Colon (tissue), 2 donors: Measurements from ENCODE around the gene RSPH1.
A peak's percentile ranks its signal among the peaks of the same experiment; 100 is the strongest.
"Not testable (repeated sequence)": the region's sequence is repeated elsewhere in the genome, so short reads cannot be mapped to it uniquely, and the experiment has no call there.

Experiments used
- FAIRE-seq: peaks from 2 replicates; lab custom pipeline; 2012; peaks lifted over from hg19 to GRCh38; lab: Jason Lieb, UNC
- donor health status: control.
- donor health status: control.

Gene RSPH1

GRCh38 chr21:42486072-42486471 is 10.0 kb downstream of the RSPH1 start:
- no peak for FAIRE-seq

- no peak for FAIRE-seq
Observed at GRCh38 chr21:42484966-42485365, 11.1 kb downstream of the RSPH1 start.

- FAIRE-seq, result no peak
Observed at GRCh38 chr21:42481169-42481568, 14.9 kb downstream of the RSPH1 start.

DNA sequence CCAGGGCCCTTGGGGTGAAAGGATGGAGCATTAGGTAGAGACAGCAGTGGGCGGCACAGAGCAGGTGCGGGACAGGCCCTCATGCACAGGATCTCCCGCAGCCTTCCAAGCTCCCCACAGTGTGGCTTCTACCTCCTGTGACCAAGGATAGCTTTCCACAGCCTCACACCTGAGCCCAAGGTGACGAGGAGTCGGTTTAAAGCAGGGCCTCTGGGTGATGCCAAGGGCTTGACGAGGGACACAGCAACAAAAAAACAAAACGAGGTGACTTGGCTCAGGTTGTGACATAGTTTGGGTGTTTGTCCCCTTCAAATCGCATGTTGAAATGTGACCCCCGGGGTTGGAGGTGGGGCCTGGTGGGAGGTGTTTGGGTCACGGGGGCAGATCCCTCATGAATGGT is 15.3 kb downstream of the RSPH1 start:
- FAIRE-seq, result no peak

DNA sequence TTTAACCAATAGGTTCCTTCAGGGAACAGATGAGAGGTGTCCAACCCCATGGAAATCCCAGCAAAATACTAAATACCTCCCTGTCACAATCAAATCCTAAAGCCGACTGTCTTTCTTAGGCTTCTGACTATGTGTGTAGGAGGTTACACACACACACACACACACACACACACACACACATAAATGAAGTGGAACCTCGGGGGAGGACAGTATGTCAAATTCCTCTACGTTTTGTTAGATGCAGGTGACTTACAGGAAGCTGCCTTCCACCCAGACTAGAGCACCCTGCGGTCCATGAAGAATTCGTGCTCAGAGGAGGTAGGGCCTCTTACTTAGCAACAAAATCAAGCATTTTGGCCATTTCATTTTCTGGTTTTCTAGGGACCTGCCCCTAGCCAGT is 16.4 kb downstream of the RSPH1 start:
- FAIRE-seq, result no peak

- FAIRE-seq, result no peak
Observed at GRCh38 chr21:42478504-42478903, 17.5 kb downstream of the RSPH1 start.

GRCh38 chr21:42476388-42477331 is 19.4 kb downstream of the RSPH1 start:
- FAIRE-seq, result no peak

GRCh38 chr21:42475526-42476387 is 20.3 kb downstream of the RSPH1 start:
- FAIRE-seq, result no peak

DNA sequence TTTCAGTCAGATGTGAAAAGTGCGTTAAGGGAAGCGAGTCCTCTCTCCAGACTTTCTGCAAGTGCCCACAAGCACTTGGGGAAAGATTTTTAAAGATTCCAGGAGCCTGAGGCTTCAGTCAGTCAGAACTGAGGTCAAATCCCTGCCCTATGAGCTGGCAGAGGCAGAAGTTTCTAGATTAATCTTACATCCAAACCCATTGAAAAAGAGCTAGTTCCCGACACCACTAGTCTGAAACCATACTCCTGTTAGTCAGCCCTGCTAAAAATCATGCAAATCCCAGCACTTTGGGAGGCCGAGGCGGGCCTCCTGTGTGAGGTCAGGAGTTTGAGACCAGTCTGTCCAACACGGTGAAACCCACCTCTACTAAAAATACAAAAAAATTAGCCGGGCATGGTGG is 21.0 kb downstream of the RSPH1 start:
- FAIRE-seq, result no peak

- FAIRE-seq, result peak; percentile 36
Observed at GRCh38 chr21:42474043-42474831, 21.8 kb downstream of the RSPH1 start.

DNA sequence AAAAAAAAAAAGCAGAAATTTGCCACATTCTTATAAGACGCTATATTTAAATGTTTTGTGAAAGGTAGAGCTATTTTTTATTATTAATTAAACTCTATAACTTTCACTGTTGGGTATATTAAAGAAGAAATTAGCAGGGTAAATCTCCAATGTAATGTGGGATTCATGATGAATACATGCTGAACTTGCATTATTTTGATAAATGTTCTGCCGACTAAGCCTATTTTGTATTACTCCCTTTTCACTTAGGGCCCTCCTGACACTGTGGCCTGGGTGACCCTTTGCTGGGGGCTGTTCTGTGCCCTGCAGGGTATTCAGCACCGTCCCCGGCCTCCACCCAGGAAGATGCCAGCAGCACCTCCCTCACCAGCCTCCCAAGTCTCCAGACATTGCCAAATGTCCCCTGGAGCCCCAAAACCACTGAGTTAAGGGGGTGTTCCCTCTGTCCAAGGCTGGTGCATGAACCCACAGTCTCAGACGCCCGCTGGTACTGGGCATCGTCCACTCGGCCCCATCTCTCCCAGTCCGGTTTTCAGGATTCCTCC is 22.5 kb downstream of the RSPH1 start:
- no peak for FAIRE-seq

DNA sequence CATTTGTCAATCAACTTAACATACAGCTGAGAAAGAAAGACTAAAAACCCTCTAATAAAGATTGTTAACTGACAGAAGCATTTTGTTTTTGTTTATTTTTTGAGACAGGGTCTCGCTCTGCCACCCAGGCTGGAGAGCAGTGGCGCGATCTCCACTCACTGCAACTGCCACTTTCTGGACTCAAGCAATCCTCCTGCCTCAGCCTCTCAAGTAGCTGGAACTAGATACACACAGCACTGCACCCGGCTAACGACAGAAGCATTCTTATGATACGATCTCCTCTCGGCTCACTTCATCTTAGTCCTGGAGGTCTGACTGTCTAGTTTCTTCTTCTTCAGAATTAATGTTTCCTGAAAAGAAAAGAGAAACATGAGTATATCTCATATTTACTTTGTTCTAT is 23.5 kb downstream of the RSPH1 start:
- FAIRE-seq, result no peak

- FAIRE-seq, result no peak
Observed at GRCh38 chr21:42471716-42472330, 24.2 kb downstream of the RSPH1 start.

DNA sequence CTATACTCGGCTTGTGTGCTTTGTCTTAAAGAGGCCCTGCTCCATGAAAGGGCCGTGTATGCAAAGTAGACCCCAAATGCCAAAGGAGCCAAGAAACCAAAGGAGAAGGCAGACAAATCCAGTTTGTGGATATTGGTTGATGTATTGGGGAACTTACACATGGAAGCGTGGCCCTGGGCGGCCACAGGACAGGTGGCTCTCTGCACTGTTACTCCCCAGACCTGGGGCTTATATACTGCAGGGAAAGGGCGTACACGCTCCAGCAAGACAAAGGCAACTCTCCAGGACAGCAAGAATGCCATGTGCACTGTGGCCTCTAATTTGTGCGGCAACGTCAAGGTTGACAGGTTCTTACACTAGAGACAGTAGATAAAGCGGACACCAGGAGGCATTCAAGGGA is 24.8 kb downstream of the RSPH1 start:
- FAIRE-seq, result no peak

- FAIRE-seq, result not testable (repeated sequence)
Observed at GRCh38 chr21:42469726-42470125, 26.3 kb downstream of the RSPH1 start.

- no peak for FAIRE-seq
Observed at GRCh38 chr21:42469272-42469671, 26.8 kb downstream of the RSPH1 start.

DNA sequence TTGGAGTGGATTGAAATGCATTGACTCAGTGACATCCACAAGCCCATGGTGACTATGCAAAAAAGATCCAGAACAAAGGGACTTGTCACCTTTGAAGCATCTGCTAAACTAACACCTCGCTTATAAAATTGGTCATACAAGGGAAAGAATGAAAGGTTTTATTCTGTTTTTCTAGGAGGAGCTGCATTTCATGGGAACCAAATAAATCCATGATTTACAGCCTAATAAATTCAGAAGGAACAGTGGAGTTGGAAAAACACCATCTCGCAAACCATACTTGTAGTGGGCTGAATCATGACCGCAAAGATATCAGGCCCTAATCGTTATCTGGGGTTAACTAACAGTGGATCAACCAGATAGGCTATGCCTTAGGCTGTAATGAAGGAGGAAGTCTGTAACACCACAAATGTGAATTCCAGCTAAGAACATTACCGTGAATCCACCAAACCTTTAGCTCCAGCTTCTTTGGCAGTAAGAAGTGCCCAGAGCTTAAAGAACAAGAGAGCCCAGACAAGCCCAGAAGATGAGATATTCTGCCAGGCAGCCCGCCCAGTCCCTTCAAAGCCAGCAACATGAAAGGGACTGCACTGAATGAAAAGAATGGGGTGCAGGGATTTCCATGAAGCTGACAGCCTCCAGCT is 27.4 kb downstream of the RSPH1 start:
- FAIRE-seq, result no peak

DNA sequence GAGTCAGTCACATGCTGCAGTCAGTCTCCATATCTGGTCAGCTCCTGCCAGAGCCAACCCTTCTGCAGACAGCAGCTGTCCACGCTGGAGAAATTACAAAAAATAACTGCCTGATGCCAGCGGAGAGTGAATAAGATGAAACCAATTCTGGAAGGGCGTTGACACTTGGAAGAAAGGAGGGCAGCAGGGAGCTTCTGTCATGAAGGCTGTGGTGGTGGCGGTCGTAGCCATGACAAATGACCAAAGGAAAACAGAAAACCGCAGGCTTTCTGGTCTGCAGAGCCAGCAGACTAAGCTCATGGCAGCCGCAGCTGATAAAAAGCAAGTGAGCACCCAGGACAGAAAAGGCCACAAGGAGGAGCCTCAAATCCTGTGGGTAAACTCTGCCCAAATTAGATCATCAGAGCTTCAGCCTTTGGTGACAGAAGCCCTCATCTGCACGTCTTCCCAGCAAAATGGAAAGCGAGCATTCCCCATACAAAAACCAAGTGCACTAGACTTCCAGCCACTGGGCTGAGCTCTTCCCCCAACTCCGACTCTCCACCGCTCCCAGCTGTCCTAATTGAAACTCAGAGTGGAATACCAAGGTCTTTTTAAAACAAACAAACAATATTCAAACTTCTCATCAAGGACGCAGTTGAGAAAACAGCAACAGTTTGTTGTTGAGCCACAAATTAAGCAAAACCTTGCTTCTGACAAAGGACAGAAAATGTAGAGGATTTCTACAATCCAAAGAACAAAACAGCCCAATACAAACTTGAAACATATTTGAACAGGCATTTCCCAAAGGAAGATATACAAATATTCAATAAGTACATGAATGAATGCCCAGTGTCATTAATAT is 28.7 kb downstream of the RSPH1 start:
- no peak for FAIRE-seq

GRCh38 chr21:42466700-42467099 is 29.3 kb downstream of the RSPH1 start:
- FAIRE-seq, result no peak

- no peak for FAIRE-seq
Observed at GRCh38 chr21:42465803-42466127, 30.3 kb downstream of the RSPH1 start.
